Esophagus muscularis mucosa (tissue), 4 donors: Measurements from ENCODE around the gene MAGI2. TPM values are rescaled to one million over a fixed set of nuclear protein-coding genes. Genes with fewer than 3 reads are reported as not detected.

Experiments used
- DNase-seq: peaks from one replicate; pipeline ENCODE4 v3.0.0-alpha.2; 2017; ENCODE audit errors: extremely low spot score
- H3K27ac ChIP-seq, 4 donors: fragments of 200-600 bp; sonication (generic); replicated peaks in 1 of 4; 1 replicate in 3 of 4; 2 replicates in 1 of 4; pipeline ENCODE4 v1.5.1; 2016 to 2019; ENCODE audit warnings: mild to moderate bottlenecking in 1 of 4
- H3K27me3 ChIP-seq, 4 donors: fragments of 200-600 bp; sonication (generic); one replicate each; pipeline versions ENCODE4 v1.5.1 to v1.6.0; 2016 to 2019
- H3K36me3 ChIP-seq, 4 donors: fragments of 200-600 bp; sonication (generic); one replicate each; pipeline ENCODE4 v1.5.1; 2016 to 2019
- H3K4me1 ChIP-seq, 4 donors: fragments of 200-600 bp; sonication (generic); one replicate each; pipeline ENCODE4 v1.5.1; 2016 to 2019
- H3K4me3 ChIP-seq, 4 donors: fragments of 200-600 bp; sonication (generic); 1 replicate in 2 of 4; 2 replicates in 2 of 4; pipeline ENCODE4 v1.5.1; 2016 to 2019; ENCODE audit warnings: mild to moderate bottlenecking in 4 of 4, moderate library complexity in 1 of 4
- H3K9me3 ChIP-seq, 4 donors: fragments of 200-600 bp; sonication (generic); 1 replicate in 3 of 4; 2 replicates in 1 of 4; pipeline ENCODE4 v1.5.1; 2016 to 2019
- CTCF ChIP-seq, 3 experiments: fragments of 200-600 bp in 2 of 3; fragments of 450-650 bp in 1 of 3; sonication (generic) in 2 of 3; IDR thresholded peaks; one replicate each; pipeline ENCODE4 v1.5.1; 2017 to 2019; ENCODE audit warnings: antibody characterized with exemption in 3 of 3, mild to moderate bottlenecking in 2 of 3, moderate library complexity in 1 of 3
- EP300 ChIP-seq: sonication (generic); formaldehyde crosslinking; IDR thresholded peaks from one replicate; pipeline ENCODE4 v1.6.1; 2017; ENCODE audit warnings: antibody characterized with exemption
- POLR2A ChIP-seq: fragments of 450-650 bp; IDR thresholded peaks from one replicate; pipeline ENCODE4 v1.6.1; 2017; ENCODE audit warnings: antibody characterized with exemption, moderate library complexity, mild to moderate bottlenecking, low read depth
- POLR2AphosphoS5 ChIP-seq, 2 donors: sonication (generic); formaldehyde crosslinking; IDR thresholded peaks; one replicate each; pipeline ENCODE4 v1.6.1; 2017; ENCODE audit warnings: antibody characterized with exemption in 2 of 2
- WGBS: methylation state at CpG from one replicate; pipeline ENCODE4 v1.1.5; 2018; 5-methylcytosine and 5-hydroxymethylcytosine counted together
- intact Hi-C: fragments of 100-400 bp; cut with DNase I; formaldehyde crosslinking; loops from one replicate; pipeline ENCODE4 v1.15.1; 2023
- total RNA-seq, 4 donors: library from RNA; depleted of rRNA; stranded (reverse); fragments of >200 nt; gene quantifications; one replicate each; pipeline versions ENCODE4 v1.1.0 to v1.2.1, GENCODE V29; 2016

The MAGI2 gene
- total RNA-seq, 4 donors from 2014 or later: 14.4 to 22.3 (median 21.2) TPM

- Histone ChIP-seq H3K27ac (no peak overlapping the region), H3K4me1 (no peaks in the 10 kb centered on the region), H3K27me3 (no peaks in the 10 kb centered on the region), H3K4me3 (no peak overlapping the region), H3K9me3 (no peaks in the 10 kb centered on the region), H3K36me3 (no peaks in the 10 kb centered on the region)
- intact Hi-C loops: no loop called here
- TF ChIP-seq POLR2AphosphoS5 (IDR thresholded peaks at IDR 0.05): no peak
- no peak for TF ChIP-seq CTCF (IDR thresholded peaks at IDR 0.05)
- no peak for TF ChIP-seq POLR2A
- TF ChIP-seq EP300: no peak
- DNase-seq: no peak
- 100% methylated on average over 1 of the region's 1 CpG for WGBS
These were observed 1093.6 kb downstream of the MAGI2 start for GRCh38 chr7:78359836-78360235.

GRCh38 chr7:78357709-78358108 is 1095.8 kb downstream of the MAGI2 start:
- H3K4me3 ChIP-seq: no peak overlapping the region
- no peaks in the 10 kb centered on the region for H3K27me3 ChIP-seq
- DNase-seq: no peak
- intact Hi-C loops: no loop called here
- H3K4me1 ChIP-seq: no peaks in the 10 kb centered on the region
- no peak overlapping the region for H3K27ac ChIP-seq
- TF ChIP-seq EP300: no peak
- TF ChIP-seq POLR2A: no peak
- TF ChIP-seq CTCF (IDR thresholded peaks at IDR 0.05): no peak
- no peak for TF ChIP-seq POLR2AphosphoS5 (IDR thresholded peaks at IDR 0.05)
- WGBS: 93% methylated on average over 2 of the region's 2 CpGs
- no peaks in the 10 kb centered on the region for H3K36me3 ChIP-seq
- no peaks in the 10 kb centered on the region for H3K9me3 ChIP-seq

DNA sequence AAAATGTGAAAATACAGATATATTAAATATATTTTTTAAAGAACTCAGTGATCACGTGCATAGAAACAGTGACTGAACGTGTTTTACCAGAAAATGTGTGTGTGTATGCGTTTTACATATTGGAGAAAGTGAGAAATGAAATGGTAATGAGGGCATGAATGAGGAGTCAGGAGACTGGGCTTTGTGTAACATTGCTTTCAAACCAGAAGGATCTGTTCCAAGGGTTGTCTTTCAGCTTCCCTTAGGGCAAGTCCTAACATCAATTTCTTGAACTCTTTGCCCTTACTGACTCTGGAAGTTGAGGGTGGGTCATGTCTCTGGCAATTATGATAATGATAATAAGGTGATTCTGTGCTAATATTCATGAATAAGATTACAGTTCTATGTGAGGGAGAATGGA is 1097.6 kb downstream of the MAGI2 start:
- H3K27ac ChIP-seq: no peak overlapping the region

DNA sequence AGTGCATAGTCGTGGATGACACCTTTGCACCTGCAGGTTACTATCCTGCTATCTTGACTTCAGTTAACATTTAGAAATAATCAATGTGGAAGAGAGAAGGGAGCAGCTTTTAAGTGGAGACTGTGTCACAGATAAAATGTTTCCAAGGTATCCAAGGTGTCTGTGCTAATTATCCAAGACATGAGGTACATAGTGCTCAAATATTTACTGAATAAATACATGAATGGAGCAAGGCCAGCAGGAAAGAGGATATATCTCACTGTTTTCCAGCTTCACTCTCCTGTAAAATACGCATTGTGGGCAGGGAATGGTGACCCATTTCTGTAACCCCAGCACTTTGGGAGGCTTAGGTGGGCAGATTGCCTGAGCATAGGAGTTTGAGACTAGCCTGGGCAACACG is 1102.5 kb downstream of the MAGI2 start:
- intact Hi-C loops: no loop called here
- TF ChIP-seq EP300 (no peak), CTCF (IDR thresholded peaks at IDR 0.05) (no peak), POLR2A (no peak), POLR2AphosphoS5 (IDR thresholded peaks at IDR 0.05) (no peak)
- H3K36me3 ChIP-seq: no peaks in the 10 kb centered on the region

More for the DNA sequence above, 1097.6 kb downstream of the MAGI2 start:
- no peaks in the 10 kb centered on the region for H3K9me3 ChIP-seq
- no peak for TF ChIP-seq CTCF (IDR thresholded peaks at IDR 0.05)
- TF ChIP-seq EP300: no peak
- no peak for TF ChIP-seq POLR2A
- TF ChIP-seq POLR2AphosphoS5 (IDR thresholded peaks at IDR 0.05): no peak
- H3K4me1 ChIP-seq: no peaks in the 10 kb centered on the region
- H3K4me3 ChIP-seq: no peak overlapping the region
- 94% methylated on average over 3 of the region's 3 CpGs for WGBS
- H3K36me3 ChIP-seq: no peaks in the 10 kb centered on the region
- no peaks in the 10 kb centered on the region for H3K27me3 ChIP-seq
- intact Hi-C loops: no loop called here
- no peak for DNase-seq

DNA sequence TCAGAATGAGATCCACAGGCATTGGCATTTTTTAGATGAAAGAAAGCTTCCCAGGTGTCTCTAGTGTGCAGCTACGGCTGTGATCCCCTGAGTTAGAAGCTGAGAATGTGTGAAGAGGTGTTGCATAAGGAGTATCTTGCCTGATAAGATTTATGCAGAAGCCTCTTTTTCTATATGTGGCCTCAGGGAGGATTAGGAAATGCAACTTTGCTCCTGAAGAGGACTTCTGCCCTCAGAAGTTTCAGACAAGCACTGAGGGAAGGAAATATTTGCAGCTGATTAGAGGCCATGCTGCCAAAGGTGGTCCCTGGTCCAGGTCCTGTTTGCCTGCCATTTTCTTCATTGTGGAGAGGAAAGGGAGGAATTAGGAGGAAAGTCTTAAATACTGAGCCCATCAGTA is 1103.1 kb downstream of the MAGI2 start:
- intact Hi-C loops: no loop called here
- Histone ChIP-seq H3K27ac (no peak overlapping the region), H3K4me3 (no peak overlapping the region), H3K27me3 (no peaks in the 10 kb centered on the region), H3K36me3 (no peaks in the 10 kb centered on the region), H3K4me1 (peaks cover 6 to 17% (median 14%) of the 10 kb centered on the region in 4 donors), H3K9me3 (no peaks in the 10 kb centered on the region)
- no peak for TF ChIP-seq EP300
- no peak for TF ChIP-seq CTCF (IDR thresholded peaks at IDR 0.05)
- no peak for TF ChIP-seq POLR2A
- TF ChIP-seq POLR2AphosphoS5 (IDR thresholded peaks at IDR 0.05): no peak
- WGBS: 100% methylated on average over 1 of the region's 1 CpG
- DNase-seq: no peak

More for the DNA sequence above, 1102.5 kb downstream of the MAGI2 start:
- H3K4me3 ChIP-seq: no peak overlapping the region
- no peak for DNase-seq
- H3K27ac ChIP-seq: no peak overlapping the region
- H3K9me3 ChIP-seq: no peaks in the 10 kb centered on the region
- 95% methylated on average over 3 of the region's 3 CpGs for WGBS
- H3K27me3 ChIP-seq: no peaks in the 10 kb centered on the region
- peaks cover 6 to 12% (median 10%) of the 10 kb centered on the region in 4 donors for H3K4me1 ChIP-seq
